GM19193 (cell line): ENCODE results near the gene STK32C.

Source experiments
- POLR2A ChIP-seq: IDR thresholded peaks from 4 replicates; pipeline ENCODE4 v1.6.1; 2011; ENCODE audit not compliant: insufficient read depth, insufficient read length; ENCODE audit errors: extremely low read depth

The STK32C gene

GRCh38 chr10:132163826-132164515, 143.8 kb downstream of the STK32C start:
- no peak for TF ChIP-seq POLR2A

DNA sequence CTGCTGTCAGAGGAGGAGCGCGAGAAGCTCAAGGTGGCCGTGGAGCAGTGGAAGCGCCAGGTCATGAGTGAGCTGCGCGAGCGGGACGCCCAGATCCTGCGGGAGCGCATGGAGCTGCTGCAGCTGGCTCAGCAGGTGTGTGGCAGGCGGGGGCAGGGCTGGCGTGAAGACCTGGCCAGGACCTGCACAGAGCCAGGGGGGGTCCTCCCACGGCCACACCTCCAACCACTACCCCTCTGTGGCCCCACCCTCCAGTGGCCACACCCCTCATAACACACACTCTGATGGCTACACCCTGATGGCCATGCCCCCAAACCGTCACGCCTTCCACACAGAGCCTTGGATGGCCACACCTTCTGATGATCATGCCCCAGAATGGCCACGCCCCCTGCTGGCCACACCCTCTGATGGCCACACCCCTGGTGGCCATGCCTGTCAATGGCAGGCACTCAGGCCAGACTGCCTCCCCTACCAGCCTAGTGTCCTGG, 144.4 kb downstream of the STK32C start:
- TF ChIP-seq POLR2A, result no peak

DNA sequence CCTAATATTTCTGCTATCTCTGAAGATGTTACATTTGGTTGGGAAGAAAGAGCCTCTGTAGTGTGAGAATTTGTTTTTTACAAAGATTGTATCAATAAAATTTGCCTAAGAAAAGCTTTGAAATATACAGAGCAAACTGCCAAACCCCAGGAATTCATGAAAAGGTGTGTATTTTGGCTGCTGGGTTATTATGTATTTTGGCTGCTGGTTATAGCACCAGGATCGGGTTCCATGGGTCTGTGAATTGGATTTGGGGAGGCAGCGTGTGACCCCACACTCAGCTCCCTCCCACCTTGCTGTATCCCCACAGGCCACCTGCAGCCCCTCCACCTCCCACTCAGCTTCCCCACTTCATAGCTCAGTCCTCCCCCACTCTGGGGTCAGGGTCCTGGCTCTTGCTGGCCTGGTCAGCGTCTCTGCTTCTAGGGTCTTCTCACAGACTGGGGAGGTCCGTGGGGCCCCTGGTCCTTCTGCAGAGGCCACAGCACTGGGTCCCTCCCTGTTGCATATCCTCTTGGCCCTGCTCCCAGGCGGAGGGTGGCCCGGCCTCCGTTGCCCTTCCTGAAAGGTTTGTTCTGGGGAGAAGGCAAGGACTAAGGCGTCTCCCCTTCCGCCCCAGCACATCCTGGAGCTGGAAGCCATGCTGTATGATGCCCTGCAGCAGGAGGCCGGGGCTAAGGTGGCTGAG, 145.0 kb downstream of the STK32C start:
- no peak for TF ChIP-seq POLR2A

GRCh38 chr10:132162021-132162531, 145.7 kb downstream of the STK32C start:
- no peak for TF ChIP-seq POLR2A

- TF ChIP-seq POLR2A, result no peak
Measured at GRCh38 chr10:132158823-132159222, 148.9 kb downstream of the STK32C start.

- no peak for TF ChIP-seq POLR2A
Measured at GRCh38 chr10:132158122-132158741, 149.5 kb downstream of the STK32C start.
